HG03575 (cell line): ENCODE data around the gene TRIO.

Experiments used
- ATAC-seq: cut with Tn5 transposase; IDR thresholded peaks from one replicate; pipeline ENCODE4 v1.9.1; 2021; ENCODE audit not compliant: unreplicated experiment, insufficient number of reproducible peaks, low FRiP score; ENCODE audit errors: extremely low read depth

TRIO gene

GRCh38 chr5:14231890-14232289 lies 88.7 kb downstream of the TRIO start:
- no peak for ATAC-seq

GRCh38 chr5:14234204-14234603 lies 91.1 kb downstream of the TRIO start:
- ATAC-seq = no peak

GRCh38 chr5:14235872-14236271 lies 92.7 kb downstream of the TRIO start:
- no peak for ATAC-seq

- no peak for ATAC-seq
Observed at GRCh38 chr5:14236757-14237156, 93.6 kb downstream of the TRIO start.

DNA sequence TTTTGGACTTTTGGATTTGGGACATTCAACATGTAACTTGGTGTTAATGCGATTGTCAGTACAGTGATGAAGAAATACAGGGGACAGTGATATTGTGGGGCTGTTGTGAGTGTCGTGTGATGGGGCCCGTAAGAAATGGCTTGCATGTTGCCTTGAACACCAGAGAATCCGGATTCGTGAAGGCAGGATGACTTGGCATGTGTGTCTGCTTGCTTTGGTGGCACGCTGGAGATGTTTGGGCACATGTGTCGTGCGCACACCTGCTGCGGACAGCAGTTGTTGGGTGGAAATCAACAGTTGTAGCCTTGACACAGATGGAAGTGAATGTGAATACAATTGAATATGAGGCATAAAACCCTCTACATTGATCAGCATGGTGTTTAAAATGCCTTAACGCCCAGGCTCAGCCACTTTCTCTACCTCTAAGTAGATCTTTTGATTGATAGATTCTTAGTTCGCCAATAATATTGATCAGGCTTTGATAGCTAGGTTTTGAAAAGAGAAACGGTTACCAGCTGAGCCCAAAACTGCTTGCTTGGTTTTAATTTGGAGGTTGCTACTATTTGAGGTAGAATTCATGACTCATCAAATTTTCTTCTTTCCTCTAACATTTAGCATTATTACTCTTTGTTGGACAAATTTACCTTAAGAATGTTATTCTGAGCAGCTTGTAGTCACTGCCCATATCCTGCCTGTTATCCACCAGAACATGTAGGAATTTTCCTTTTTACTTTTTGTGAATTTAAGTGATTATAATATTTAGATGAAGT lies 94.4 kb downstream of the TRIO start:
- no peak for ATAC-seq

- ATAC-seq = no peak
Observed at GRCh38 chr5:14238272-14238671, 95.1 kb downstream of the TRIO start.

- no peak for ATAC-seq
Observed at GRCh38 chr5:14239404-14239803, 96.3 kb downstream of the TRIO start.

GRCh38 chr5:14239951-14240350 lies 96.8 kb downstream of the TRIO start:
- no peak for ATAC-seq

GRCh38 chr5:14240359-14240758 lies 97.2 kb downstream of the TRIO start:
- ATAC-seq = no peak

DNA sequence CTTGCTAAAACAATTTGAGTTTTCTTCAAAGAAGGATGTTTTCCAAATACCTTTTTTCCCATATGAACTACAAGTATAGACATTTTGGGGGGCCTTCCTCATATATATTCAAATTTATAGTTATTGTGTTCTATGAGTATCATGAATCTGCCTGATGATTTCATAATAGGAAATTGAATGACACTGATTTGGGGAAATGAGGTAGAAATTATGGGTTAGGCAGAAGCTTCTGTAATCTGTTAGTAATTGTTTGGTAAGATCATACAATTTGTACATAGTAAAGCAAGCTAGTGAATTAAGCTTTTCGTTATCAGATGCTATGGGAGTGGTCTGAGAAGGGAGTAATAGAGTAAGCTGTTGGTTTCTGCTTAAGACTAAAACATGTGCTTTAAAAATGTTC lies 98.0 kb downstream of the TRIO start:
- ATAC-seq = no peak

DNA sequence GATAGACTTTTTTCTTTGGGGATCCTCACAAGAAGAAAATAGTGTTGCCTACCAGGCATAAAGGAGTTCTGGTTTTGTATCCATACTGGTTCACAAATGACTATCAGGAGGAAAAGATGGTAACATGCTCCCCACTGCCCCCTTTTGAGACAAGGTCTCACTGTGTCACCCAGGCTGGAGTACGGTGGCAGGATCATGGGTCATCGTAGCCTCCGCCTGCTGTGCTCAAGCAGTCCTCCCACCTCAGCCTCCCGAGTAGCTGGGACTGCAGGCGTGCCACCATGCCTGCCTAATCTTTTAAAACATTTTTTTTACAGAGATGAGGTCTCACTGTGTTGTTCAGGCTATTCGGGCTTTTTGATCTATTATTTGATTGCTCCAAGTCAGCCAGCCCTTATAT lies 99.3 kb downstream of the TRIO start:
- no peak for ATAC-seq

- no peak for ATAC-seq
Observed at GRCh38 chr5:14242871-14243383, 99.8 kb downstream of the TRIO start.

DNA sequence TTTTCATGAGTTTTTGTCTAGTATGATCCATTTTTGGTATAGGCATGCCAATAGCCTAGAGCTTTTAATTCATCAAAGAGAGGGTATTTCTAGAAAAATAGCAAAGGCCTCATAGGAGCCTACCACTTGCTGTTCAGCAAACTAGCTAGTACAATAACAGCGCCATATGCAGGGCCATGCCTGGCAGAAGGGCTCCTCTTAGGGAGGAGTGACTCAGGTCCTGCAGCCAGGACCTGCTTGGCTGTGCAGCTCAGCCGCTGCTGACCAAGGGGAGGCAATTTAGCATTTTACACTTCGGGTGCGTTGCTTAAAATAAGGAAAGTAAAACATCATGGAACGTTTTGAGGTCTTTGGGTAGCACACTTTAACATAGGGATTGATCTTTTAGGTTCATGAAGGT lies 100.6 kb downstream of the TRIO start:
- ATAC-seq = no peak

GRCh38 chr5:14244721-14245120 lies 101.6 kb downstream of the TRIO start:
- ATAC-seq = no peak

DNA sequence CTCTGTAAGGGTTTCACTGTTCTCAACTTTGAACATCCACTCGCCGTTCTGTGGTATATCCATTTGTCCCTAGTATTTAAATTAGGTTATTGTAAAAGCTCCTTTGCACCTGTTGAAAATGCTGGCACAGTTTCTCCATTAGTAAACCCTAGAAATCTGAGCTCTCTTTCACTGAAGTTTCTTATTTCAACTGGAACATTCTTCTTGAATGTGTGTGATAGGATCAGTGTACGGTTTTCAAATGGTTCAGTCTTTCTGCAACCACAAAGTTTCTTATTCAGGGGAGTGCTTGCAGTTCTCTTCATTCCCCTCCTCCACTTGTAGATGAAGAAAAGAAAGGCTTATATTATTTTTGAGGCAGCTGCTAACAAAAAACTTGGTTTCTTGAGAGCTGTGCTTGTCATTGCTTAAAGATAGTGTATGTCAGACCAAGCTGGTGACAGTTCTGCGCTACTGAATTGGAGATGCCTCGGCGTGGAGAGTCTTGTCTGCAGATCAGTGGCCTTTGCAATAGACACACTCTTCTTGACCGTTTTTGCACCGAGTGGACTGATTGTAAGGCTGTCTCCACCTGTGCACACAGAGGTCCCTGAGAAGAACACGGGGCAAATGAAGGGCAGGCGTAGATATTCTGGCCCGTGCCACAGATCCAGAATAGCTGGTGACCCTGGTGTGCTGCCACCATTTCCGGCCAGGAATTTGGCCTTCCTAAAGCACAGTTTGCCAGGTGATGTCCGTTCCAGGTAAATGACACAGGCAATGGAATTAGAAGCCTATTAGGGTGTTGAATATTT lies 102.2 kb downstream of the TRIO start:
- ATAC-seq = no peak

DNA sequence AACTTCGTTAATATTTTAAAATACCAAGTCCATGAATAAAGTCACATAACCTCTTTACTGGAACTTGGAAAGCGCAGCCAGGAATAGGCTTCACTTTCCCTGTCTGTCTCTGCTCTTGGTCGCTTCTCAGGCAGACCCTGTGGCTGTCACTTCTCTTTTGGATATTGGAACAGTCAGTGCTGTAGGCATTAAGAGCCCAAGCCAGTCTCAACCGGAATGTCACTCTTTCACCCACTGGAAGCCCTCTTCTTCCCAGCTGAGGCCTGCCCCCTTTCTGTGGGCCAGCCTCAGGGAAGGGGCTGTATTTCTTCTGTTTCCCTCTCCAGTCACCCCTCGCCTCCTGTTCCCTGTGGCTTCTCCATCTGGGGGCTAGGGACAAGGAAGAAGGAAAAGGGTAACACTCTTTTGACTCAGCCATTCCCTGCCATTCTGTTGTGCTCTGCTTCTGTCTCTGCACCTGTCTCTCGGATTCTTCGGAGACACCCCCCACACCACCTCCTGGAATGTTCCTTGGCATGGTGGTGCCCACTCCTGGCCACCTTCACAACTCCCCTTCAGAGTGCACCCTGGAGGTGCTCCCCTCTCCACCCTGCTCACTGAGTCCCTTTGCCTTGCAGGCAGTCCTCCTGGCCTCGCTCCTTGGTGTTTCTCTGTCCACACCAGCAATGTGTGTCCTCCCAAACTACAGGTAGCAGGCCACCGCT lies 103.4 kb downstream of the TRIO start:
- ATAC-seq = no peak

DNA sequence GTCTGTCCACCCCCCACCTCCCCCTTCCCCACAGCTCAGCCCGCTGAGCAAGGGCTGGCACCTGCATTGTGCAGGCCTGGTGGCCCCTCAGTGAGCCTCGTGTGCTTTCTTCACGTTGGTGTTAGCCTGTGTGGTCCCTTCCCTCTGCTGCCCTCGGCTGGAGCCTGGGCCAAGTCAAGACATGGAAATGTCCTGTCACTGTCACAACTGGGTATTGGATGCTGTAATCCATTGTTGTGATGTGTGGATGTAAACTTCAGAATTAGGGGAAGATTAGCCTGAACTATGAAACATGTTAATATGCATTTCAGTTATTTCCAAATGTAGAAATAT lies 103.9 kb downstream of the TRIO start:
- no peak for ATAC-seq

GRCh38 chr5:14249258-14250082 lies 106.3 kb downstream of the TRIO start:
- no peak for ATAC-seq

- ATAC-seq = no peak
Observed at GRCh38 chr5:14250084-14250695, 107.0 kb downstream of the TRIO start.
